HG03097 (cell line): ENCODE measurements around the gene KRT75.

Source experiments
- ATAC-seq: cut with Tn5 transposase; IDR thresholded peaks from one replicate; pipeline ENCODE4 v1.9.1; 2021; ENCODE audit not compliant: unreplicated experiment, low FRiP score

Gene KRT75

DNA sequence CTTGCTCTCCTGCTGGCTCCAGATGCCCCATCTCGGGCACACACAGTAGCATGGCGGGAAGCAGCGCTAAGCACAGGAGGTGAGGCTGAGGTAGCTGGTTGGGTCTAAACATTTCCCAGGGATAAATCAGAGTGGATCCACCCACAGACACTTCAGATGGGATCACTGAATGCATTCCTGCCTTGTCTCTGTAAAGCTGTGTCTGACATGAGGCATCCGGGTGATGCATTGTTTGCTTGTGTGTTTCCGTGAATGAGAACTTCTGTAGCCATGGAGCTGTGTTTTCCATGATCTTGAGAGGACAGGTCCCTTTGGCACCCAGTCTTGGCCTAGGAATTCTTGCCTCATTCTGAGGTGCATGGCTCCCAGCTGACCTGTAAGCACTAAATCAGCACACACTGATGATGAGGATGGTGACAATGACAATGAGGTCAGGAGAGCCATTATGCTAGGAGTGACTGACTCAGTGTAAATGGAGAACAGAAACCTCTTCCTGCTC is 6.7 kb upstream of the KRT75 start:
- no peak for ATAC-seq

DNA sequence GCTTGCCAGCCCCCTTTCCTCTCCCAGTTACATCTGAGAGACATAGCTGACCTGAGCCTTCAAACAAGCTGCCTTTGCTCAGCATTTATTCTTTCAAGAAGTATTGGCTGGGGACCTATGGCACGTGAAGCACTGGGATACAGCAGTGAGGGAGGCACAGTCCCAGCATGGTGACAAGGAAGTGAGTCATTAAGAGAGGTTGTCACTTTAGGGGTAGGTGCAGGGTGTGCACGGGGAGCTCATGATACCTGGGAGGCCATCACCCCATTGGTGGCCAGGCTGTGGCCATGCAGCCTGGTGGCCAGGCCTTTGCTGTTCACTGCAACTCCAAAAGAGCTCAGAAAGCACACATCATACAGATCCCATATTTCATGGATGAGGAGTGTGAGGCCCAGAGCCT is 5.7 kb upstream of the KRT75 start:
- no peak for ATAC-seq

DNA sequence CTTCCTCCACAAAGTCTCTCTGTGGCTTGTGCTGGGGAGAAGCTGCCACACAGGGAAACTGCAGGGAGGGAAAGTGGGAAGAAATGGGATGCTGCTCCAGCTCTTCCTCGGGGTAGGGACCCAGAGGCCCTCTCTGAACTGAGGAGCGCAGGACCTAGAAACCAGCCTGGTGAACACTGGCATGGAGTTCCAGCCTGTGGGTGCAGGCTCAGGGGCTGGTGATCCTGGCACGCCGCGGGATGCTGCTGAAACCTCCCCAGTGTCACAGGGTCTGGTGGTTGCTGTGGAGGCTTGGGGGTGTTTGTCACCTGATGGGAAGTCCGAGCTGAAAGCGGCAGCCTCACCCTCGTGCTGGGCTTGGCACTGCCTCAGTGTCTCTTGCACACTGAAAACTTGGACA is 5.2 kb upstream of the KRT75 start:
- ATAC-seq, result no peak

DNA sequence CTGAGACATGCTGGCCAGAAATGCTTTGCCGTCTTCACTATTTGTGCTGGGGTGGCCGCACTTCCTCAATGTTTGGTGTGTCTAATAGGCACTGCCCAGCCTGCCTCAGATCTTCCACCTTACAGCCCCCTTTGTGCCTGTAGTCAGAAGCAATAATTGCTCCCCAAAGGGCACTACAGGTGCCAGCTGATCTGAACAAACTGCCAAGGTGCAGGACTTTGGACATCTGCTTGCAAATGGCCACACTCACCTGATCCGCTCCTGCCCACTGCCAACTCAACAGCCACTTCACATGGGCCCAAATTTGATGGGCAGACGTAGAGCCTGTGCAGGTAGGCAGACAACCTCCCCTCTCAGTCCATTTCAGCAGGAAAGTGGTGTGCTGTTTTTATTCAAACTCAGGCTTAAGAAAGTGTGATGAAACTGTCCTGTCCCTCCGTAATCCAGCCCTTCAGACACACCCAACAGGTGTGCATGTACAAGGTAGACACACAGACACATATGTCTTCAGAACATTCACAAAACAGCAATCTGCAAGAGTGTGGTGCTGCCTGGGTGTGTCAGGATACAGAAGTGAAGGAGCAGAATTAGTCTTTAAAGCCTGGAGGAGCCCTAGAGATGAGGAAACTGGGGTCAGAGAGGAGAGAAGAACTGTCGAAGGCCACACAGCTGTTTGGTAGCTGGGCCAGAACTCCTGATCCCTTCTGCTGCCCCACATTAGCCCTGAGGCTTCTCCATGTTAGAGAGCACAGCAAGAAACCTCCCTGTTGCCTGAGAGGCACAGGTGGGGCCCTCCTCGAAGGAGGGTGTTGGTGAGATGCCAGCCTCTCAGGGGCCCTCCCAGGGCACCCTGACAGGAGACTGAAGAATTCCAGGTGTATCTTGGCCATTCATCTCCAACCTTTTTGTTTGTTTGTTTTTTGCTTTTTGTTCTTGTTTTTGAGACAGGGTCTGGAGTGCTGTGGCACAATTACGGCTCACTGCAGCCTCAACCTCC is 4.4 kb upstream of the KRT75 start:
- no peak for ATAC-seq

DNA sequence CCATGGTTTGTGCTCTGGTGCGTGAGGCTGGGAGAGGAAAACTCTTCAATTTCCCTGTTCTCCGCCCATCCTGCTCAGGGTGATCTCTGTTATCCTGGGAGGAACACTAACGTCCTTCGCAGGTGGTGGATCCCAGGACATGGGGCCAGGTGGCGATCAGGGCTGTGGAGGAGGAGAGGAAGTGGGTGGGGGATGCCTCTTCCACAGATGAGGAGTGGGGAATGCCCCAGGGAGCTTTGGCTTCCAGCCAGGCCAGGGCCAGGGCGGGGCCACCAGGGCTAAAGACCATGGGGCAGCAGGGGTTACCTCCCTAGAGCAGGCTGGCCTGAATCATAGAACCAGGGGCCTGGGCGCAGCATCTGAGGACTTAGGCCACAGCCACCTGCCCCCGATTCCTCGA is 3.3 kb upstream of the KRT75 start:
- ATAC-seq, result no peak

DNA sequence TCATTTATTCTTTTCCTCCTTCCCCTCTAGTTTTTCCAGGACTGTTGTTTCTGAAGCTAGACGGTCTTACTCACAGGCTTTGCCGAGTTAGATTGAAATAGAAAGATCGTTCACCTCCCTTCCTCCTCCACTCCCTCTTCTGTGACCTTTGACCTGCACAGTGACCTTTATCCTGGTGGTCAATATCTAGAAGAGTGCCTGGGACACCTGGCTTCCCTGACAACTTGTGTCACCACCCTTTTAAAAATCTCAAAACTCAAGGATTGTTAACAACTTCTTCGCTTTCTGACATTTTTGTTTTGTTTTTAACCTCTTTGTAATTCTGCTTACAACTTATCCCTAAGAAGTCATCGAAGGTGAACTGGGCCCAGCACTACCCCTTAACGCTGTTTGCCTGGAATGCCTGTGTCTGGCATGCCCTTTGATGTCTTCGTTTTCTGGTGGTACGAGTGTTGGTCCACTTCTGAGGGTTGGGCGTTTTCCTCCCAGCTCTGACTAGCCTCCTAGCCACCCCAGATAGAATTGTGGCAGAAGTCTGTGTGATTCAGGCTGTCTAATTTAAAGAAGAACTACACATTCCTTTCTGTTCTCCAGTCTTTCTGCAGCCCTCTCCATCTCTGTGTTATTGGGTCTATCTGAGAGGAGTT is 2.8 kb upstream of the KRT75 start:
- ATAC-seq, result no peak

DNA sequence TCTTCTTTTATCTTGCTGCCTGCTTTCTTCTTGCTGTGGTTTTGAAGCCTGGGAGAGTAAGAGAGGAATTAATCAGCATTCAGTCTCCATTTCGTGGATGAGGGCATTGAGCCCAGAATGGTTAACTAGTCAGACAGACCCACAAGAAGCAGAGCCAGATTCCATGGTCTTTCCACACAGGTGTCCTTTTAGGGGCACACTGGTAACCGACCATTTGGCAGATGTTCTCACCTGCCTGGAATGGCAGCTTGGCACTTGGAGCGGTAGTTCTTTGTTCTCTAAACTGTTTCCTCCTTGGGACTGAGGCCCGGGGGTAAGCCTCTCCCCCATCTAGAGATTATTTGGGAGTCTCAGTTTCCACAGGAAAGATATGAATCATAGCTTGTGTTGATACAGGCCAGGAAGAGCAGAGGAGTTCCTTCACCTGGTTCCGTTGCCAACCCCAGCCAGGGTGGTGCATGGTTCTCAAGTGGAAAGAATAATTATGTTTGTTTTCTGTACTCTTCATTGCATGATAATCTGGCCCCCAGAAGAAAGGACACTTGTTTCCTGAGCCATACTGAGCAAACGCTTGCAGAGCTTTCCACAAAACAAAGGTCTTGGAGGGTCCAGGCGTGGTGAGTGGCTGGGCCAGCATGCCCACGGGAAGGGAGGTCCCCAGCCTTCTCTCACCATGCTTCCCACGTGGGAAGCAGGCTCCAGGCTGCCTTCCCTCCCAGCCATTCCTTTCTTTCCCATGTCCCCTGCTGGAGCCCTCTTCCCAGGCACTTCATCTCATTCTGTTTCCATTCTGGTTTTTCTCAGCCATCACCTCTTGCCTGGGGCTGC is 2.0 kb upstream of the KRT75 start:
- ATAC-seq, result no peak

DNA sequence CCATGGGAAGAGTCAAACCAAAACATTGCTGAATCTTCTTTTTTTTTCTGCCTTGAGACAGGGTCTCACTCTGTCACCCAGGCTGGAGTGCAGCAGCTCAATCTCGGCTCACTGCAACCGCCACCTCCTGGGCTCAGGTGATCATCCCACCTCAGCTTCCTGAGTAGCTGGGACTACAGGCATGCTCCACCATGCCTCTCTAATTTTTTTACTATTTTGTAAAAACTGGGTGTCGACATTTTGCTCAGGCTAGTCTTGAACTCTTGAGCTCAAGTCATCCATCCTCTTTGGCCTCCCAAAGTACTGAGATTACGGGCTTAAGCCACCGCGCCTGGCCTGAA is 1.5 kb upstream of the KRT75 start:
- ATAC-seq, result no peak

DNA sequence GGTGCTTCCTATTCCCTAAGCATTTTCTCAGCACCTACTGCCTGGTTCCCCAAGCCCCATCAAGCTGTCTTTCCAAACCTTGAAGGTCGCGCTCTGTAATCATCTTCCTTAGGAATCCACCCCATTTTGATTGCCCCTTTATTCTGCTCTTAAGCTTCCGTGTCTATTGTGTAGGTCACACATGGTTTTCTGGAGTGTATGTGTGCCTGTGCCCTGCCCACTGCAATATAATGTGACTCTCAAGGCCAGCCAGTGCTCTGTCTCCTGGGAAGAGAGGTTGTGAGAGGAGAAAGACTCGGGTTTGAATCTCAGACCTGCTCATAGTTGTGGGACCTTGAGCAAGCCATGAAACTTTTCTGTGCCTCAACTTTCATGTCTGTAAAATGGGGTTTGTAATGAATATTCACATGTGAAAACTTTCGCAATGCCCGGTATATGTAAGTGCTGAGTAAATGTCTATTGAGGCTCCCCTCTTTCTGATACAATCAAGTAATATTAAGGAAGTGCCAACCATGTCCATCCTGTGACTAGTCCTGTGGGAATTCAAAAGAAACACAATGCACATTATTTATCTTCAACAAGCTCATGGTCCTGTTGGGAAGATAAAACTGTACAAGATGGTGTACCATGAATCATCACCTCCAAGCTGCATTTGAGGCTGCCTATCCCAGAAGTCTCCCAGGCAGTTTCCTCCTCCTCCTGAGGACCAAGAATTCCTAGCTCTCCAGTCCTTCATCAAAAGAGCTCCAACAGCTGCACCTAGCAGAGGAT is 774 bp upstream of the KRT75 start:
- no peak for ATAC-seq

DNA sequence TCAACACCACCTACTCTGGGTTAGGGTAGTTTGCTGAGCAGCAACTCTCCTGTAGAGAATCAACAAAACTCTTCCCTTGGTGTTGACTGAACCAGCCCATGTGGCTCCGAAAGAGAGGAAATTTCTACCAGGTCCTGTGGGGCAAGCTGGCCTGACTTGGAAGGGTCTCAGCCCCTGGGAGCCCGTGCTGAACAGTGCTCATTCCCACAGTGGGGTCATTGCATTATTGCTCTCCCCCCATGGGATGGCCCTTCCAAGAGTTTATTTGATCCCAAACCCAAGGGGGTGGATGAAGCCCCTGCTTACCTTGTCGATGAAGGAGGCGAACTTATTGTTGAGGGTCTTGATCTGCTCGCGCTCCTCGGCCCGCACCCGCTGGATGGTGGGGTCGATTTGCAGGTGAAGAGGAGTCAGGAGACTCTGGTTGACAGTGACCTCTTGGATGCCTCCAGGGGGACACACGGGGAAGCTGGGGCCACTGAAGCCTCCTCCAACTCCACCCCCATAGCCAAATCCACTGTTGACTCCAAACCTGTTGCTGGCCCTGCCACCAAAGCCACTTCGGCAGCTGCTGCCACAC is 580 bp downstream of the KRT75 start:
- ATAC-seq, result no peak

DNA sequence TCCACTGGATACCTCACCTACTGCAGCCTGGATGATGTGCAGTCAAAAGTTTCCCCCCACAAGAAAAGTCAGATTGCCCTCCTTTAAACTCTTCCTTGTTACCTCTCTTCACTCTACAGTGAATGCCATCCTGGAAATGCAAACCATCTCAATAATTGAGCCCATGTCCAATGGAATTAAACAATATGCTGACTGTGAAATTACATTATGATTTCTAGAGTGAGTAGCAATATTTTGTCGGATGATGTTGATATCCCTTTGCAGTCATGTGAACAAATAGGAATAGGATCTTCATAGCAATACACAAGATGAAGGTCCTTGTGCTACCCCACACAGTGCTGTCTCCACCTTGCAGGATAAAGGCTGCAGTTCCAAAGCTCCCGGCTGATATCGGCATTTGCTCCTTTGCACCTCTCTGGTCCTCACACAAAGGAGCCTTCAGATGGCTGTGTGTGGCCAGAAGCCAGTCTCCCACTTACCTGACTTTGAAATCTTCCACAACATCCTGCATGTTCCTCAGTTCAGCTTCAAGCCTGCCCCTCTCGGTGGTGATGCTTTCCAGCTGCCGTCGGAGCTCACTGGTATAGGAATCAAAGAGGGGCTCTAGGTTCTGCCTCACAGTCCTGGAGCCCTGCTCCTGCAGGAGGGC is 1.5 kb downstream of the KRT75 start:
- ATAC-seq, result no peak

DNA sequence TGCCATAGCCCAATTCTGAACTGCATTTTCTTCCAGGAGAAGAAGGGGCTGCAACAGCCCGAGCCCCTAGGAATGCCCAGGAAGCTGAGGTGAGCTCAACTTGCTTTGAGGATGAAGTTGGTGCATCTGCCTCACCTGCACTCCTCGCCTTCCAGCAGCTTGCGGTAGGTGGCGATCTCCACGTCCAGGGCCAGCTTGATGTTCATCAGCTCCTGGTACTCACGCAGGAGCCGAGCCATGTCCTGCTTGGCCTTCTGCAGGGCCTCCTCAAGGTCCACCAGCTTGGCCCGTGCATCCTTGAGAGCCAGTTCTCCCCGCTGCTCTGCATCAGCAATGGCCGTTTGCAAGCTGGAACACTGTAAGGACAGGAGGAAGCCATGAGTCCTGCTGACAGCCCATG is 6.0 kb downstream of the KRT75 start:
- no peak for ATAC-seq

DNA sequence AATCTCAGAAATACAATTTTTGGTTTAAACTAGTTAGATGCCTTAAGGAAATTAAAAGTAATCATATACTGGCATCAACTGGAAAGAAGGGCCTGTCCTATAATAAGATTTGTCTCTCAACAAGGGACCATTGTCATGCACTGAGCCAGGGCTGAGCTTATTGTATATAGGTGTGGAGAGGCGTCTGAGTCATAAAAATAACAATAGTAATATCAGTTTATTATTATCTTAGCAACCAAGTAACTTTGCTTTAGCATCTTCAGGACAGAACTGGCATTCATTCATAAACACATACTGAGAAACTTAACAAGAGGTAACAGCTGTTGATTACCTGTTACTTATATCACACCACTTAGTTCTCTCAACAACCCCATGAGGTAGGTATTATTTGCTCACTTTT is 7.1 kb downstream of the KRT75 start:
- ATAC-seq, result no peak

DNA sequence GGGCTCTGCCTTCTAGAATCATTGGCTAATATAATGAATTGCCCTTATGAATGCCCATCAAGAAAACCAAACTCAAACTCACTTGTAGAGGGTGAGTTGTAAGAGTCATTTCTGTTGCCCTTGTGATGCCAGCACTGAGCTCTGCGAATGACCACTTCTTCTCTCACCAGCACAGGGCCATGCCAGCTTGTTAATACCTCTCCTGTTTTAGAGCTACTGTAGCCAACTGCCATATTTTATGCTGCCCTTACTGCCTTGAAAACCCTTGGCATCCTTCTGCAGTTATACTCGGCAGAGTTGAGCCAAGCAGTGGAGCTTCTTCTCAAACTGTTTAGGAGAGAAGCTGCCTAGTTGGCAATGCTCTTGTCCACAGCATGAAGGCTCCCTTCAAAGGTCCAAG is 8.1 kb downstream of the KRT75 start:
- no peak for ATAC-seq

DNA sequence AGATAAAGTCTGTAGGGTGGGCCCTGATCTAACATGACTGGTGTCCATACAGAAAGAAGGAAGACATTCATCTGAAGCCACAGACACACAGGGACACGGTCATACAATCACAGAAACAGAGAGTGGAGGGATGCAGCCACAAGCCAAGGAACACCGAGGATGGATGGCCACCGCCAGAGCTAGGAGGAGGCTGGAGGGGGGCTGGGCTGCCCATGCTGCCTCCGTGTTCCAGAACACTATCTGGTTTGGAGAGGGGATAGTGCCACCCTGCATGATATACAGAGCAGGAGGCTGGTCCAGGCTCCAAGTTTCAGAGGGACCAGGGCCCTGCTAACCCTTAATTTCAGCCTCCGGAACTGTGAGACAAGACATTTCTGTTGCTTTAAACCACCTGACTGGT is 8.7 kb downstream of the KRT75 start:
- no peak for ATAC-seq

DNA sequence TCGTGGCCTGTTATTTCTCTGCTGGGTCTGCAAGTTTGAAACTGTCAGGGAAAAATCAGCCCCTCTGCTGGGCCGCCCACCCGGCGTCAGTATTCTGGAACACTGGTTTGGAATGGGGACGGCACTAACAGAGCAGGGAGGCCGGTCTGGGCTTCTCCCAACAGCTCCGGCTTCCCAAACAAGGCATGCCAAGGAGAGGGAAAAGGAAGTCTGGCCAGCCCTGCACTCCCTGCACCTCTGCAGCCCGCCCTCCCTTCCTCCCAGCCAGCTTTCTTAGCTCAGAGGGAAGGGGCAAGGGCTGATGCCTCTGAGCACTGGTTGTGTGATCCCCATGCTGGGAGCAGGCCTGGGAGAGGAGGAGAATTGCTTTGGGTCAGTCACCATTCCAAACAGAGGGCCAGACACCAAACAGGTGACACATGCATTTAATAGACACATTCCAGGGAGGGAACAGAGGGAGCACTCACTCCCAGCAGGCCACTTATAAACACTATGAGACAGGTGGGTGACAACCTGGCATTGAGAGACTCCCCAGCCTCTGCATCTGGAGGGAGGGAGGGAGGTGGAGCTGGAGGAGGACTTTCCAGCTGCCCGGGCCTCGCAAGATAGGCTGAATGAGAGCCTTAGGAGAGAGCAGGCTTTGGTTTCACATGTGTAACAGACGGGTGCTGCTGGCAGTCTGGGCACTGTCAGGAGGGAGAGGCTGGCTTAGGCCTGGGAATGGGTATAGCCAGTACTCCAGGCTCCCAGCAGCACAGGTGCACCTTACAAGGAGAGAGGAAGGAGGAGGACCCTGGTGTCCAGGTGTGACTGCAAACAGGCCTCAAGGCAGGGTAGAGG is 10.3 kb downstream of the KRT75 start:
- no peak for ATAC-seq

DNA sequence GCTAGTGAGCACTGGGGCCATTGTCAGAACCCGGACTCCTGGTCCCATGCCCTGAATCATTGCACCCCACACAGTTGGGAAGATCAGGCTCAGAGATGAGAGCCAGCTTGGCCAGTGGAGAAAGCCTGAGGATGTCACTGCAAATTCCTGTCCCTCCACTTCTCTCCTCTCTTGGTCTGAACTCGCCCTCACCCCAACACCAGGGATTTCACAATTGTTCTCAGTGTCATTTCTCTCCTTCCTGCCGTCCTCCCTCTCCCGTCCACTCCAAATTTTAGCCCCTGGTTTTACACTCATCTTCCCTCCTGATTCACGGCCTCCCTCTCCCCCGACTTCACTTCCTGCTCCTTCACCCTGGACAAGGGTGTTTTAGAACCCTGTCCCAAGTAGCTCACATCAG is 11.1 kb downstream of the KRT75 start:
- ATAC-seq, result no peak

DNA sequence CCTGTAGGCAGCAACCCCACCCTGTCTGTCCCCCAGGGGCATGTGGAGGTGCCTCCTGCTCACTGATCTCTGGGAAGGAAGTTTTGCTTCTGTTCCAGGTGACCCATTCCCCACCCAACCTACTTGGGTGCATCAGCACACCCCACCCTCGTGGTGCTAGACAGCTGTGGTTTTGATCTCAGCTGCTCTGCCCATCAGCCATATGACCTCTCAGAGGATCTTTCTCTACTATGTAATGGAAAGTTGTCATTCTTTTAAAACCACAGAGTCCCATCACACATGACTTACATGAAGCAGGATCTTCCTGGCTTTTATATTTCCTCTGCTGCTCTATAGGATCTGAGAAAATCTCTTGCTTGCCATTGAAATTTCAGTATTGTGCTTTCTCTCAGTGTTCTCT is 14.5 kb downstream of the KRT75 start:
- ATAC-seq, result no peak
